Right kidney (tissue), 1 donor: ENCODE results near the gene PUS10.
"Not testable (repeated sequence)": the region's sequence is repeated elsewhere in the genome, so short reads cannot be mapped to it uniquely, and the experiment has no call there.

Experiments
- DNase-seq: peaks from one replicate; pipeline ENCODE4 v3.0.0-alpha.2; 2016

Gene PUS10

DNA sequence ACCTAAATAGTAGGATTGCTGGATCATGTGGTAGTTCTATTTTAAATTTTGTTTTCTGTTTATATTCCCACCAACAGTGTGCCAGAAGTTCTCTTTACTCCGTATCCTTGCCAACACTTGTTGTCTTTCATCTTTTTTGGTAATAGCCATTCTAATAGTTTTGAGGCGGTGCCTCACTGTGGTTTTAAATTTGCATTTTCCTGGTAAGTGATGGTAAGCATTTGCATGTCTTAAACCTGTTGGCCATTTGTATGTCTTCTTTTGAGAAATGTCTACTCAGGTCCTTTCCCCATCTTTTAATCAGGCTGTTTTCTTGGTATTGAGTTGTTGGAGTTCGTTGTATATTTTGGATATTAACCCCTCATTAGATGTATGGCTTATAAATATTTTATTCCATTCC lies 85.1 kb downstream of the PUS10 start:
- DNase-seq = no peak

GRCh38 chr2:60932061-60932460 lies 86.0 kb downstream of the PUS10 start:
- not testable (repeated sequence) for DNase-seq

DNA sequence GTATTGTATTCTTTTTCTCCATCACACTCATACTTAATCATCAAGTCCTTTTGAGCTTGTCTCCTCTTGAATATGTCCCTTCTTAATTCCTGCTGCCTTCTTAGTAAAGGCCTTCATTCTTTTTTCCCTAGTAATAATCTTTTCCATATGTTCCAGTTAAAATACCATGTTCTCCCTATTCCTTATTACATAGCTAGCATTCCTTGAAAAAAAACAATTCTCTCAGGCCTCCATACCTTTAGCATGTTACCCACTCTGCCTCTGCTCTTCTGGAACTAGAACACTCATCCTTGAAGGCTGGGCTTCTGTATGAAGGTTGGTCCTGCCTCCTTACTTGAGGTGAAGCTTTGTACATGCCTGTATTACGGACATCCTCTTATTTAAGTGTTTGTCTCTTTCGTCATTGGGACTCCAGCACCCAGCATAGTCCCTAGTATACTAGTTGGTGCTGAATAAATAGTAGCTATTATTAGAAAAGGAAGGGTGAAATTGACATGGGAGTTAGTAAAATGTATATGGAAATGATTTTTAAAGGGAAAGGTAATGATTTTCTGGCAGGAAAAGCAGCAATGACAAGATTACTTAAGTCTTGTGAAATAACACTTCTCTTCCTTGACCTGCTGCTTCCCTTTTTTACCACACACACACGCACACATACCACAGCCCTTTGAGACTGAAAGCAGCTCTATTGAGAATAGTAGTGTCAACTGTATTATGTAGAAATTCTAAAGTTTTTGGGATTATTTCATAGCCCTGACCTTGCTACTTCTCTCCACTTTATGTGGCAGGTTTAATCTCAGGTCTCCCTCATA lies 91.1 kb downstream of the PUS10 start:
- DNase-seq = no peak

DNA sequence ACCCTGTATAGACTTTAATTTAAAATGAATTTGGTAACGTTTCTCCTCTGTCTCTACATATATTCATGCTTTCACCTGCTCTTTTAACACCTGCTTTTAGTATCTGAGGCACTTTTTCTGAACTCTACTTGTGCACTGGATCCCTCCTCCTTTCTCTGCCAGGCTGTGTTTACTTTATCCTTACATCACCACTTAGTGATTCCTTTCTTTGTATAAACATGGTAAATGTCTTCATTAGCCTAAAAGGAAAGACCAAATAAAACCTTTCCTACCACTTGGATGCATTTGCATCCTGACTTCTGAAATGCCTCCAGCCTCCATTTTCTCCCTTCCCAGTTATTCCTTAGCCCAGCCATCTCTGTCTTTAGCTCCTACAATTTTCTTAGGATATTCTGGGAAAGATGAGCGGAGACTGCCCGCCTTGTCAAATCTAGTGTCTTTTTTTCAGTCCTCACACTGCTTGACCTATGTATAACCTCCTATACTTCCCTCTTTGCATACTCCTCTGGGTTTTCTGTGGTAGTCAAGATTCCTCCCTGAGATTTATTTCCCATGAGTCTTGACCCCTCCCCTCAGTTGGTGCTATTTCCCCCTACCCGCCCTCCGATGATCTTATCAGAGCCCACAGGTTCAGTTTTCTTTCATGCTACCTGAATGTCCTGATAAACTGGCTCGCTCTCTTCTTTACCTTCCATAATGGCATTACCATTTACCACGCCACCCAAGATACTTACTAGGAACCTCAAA lies 91.9 kb downstream of the PUS10 start:
- no peak for DNase-seq

DNA sequence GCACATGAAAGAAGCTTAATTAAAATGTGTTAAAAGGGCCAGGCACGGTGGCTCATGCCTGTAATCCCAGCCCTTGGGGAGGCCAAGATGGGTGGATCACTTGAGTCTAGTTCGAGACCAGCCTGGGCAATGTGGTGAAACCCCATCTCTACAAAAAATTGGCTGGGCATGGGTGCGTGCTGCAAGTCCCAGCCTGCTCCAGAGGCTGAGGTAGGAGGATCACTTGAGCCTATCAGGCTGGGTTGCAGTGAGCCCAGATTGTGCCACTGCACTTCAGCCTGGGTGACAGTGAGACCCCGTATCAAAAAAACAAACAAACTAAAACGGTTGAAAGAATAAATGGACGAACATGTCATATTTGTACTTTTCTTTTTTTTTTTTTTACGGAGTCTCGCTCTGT lies 110.7 kb downstream of the PUS10 start:
- no peak for DNase-seq

DNA sequence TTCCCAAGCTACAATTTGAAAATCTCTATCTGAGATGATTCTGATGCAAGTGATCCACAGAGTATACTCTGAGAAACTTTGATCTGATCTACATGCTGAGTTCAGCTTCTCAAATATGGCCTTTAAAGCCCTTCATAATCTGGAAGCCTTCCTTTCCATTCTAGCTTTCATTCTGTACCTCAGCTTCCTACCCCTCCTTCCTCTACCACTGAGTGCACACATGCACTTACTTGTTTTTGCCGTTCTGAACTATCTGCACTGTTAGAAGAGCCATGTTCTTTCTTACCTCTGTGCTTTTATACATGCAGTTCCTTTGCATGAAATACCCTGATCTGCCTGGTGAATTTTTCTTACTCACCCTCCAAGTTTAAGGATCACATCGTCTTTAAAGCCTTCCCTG lies 111.7 kb downstream of the PUS10 start:
- no peak for DNase-seq

DNA sequence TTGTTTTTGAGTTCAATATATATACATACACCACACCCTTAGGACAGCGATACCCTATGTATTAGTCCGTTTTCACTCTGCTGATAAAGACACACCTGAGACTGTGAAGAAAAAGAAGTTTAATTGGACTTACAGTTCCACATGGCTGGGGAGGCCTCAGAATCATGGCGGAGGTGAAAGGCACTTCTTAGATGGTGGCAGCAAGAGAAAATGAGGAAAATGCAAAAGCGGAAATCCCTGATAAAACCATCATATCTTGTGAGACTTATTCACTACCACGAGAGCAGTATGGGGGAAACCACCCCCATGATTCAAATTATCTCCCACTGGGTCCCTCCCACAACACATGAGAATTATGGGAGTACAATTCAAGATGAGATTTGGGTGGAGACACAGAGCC lies 112.2 kb downstream of the PUS10 start:
- DNase-seq = not testable (repeated sequence)

DNA sequence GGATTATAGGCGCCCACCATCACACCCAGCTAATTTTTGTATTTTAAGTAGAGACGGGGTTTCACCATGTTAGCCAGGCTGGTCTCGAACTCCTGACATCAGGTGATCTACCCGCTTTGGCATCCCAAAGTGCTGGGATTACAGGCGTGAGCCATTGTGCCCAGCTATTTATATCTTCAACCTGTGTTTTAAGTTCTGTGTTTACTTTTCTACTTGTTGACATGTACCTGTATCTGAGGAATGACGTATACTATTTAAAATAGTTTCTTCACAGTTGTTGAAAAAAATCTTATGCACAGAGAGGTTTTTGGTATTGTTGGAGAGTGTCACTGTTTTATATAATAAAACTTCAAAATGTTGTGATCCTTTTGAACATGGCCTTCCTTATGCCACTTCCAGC lies 116.8 kb downstream of the PUS10 start:
- not testable (repeated sequence) for DNase-seq

- DNase-seq = no peak
These were observed 118.2 kb downstream of the PUS10 start for GRCh38 chr2:60899892-60900249.

GRCh38 chr2:60899230-60899891 lies 118.7 kb downstream of the PUS10 start:
- no peak for DNase-seq

GRCh38 chr2:60898567-60898966 lies 119.5 kb downstream of the PUS10 start:
- no peak for DNase-seq
